Endothelial cell of umbilical vein (primary cell): ENCODE results near the gene CDC25C. TPM values are rescaled to one million over a fixed set of nuclear protein-coding genes. Genes with fewer than 3 reads are reported as not detected.

ENCODE experiments used
- BruUV-seq: library from RNA; stranded (reverse); fragments of 400-500 nt; replicated peaks from 2 replicates; lab custom pipeline; 2021; lab: Mats Ljungman, UMichigan
- CTCF ChIA-PET: fragments of 300-600, 350-600 bp; sonication (Branson Sonifier 250); formaldehyde crosslinking; loops from one replicate; lab custom pipeline; 2021; ENCODE audit warnings: antibody characterized with exemption, inconsistent platforms; lab: Charles Lee
- POLR2A ChIA-PET: fragments of 300-600, 350-600 bp; sonication (Branson Sonifier 250); formaldehyde crosslinking; loops from one replicate; lab custom pipeline; 2021; ENCODE audit warnings: antibody characterized with exemption, inconsistent platforms; lab: Charles Lee
- DNase-seq: peaks from one replicate; pipeline ENCODE4 v3.0.0-alpha.2; 2011; ENCODE audit warnings: low read depth, low spot score
- FAIRE-seq: peaks from 2 replicates; lab custom pipeline; 2011; peaks lifted over from hg19 to GRCh38; lab: Jason Lieb, UNC
- H2AFZ ChIP-seq: 2 replicates; pipeline ENCODE4 v1.6.0; 2012; ENCODE audit warnings: low read depth, low read length, control low read depth, inconsistent platforms
- H3K27ac ChIP-seq: 2 replicates; pipeline ENCODE4 v1.5.1; 2011; ENCODE audit warnings: low read depth, mild to moderate bottlenecking, control low read depth, low read length, moderate library complexity; ENCODE audit not compliant: insufficient read depth
- H3K27me3 ChIP-seq, 2 experiments: 2 replicates each; pipeline versions ENCODE4 v1.6.0 to v1.6.1; 2011; ENCODE audit warnings: low read length in 2 of 2, mixed read lengths in 1 of 2; ENCODE audit not compliant: control insufficient read depth in 2 of 2, insufficient read depth in 2 of 2
- H3K36me3 ChIP-seq, 2 experiments: 2 replicates in 1 of 2; 3 replicates in 1 of 2; pipeline ENCODE4 v1.5.1; 2011; ENCODE audit warnings: low read length in 2 of 2, mild to moderate bottlenecking in 1 of 2, moderate library complexity in 1 of 2; ENCODE audit not compliant: control insufficient read depth in 2 of 2, insufficient read depth in 2 of 2; ENCODE audit errors: extremely low read depth in 1 of 2
- H3K4me1 ChIP-seq: 3 replicates; pipeline ENCODE4 v1.5.1; 2011; ENCODE audit warnings: mild to moderate bottlenecking, low read length; ENCODE audit not compliant: control insufficient read depth, insufficient read depth; ENCODE audit errors: extremely low read depth
- H3K4me2 ChIP-seq: 2 replicates; pipeline ENCODE4 v1.6.1; 2011; ENCODE audit warnings: low read length, control low read depth, mixed read lengths; ENCODE audit not compliant: insufficient read depth
- H3K4me3 ChIP-seq, 3 experiments: fragments of 200-600 bp in 1 of 3; sonication (generic), shearing (Covaris generic) in 1 of 3; replicated peaks in 1 of 3; 2 replicates each; pipeline ENCODE4 v1.5.1; 2011 to 2016; ENCODE audit warnings: control low read depth in 3 of 3, low read length in 3 of 3, mild to moderate bottlenecking in 2 of 3, inconsistent platforms in 1 of 3, low read depth in 1 of 3, moderate library complexity in 1 of 3; ENCODE audit not compliant: insufficient read depth in 1 of 3
- H3K79me2 ChIP-seq: 2 replicates; pipeline ENCODE4 v1.6.0; 2012; ENCODE audit warnings: low read length, inconsistent platforms; ENCODE audit not compliant: control insufficient read depth, insufficient read depth
- H3K9ac ChIP-seq: replicated peaks from 2 replicates; pipeline ENCODE3; 2011; ENCODE audit warnings: low read length, control low read depth; ENCODE audit not compliant: insufficient read depth; ENCODE audit errors: extremely low read depth
- H3K9me1 ChIP-seq: replicated peaks from 3 replicates; pipeline ENCODE4 v1.6.0; 2011; ENCODE audit warnings: mild to moderate bottlenecking, low read length; ENCODE audit not compliant: control insufficient read depth, insufficient read depth; ENCODE audit errors: extremely low read depth
- H3K9me3 ChIP-seq: replicated peaks from 2 replicates; pipeline ENCODE4 v1.5.1; 2012; ENCODE audit warnings: low read length, inconsistent platforms; ENCODE audit not compliant: control insufficient read depth, insufficient read depth
- H4K20me1 ChIP-seq: replicated peaks from 2 replicates; pipeline ENCODE3; 2011; ENCODE audit warnings: mild to moderate bottlenecking, low read length; ENCODE audit not compliant: control insufficient read depth, insufficient read depth; ENCODE audit errors: extremely low read depth
- CTCF ChIP-seq, 2 donors: IDR thresholded peaks; 1 replicate in 1 of 2; 2 replicates in 1 of 2; pipeline ENCODE4 v1.5.1; 2011; ENCODE audit warnings: low read length in 2 of 2, mild to moderate bottlenecking in 2 of 2, moderate library complexity in 2 of 2, control low read depth in 1 of 2, inconsistent platforms in 1 of 2, low read depth in 1 of 2; ENCODE audit not compliant: insufficient read depth in 1 of 2; ENCODE audit errors: extremely low read depth in 1 of 2
- EZH2 ChIP-seq: IDR thresholded peaks from 2 replicates; pipeline ENCODE4 v1.6.1; 2012; ENCODE audit warnings: borderline replicate concordance, low read depth, mild to moderate bottlenecking, moderate library complexity, low read length, inconsistent platforms; ENCODE audit not compliant: severe bottlenecking
- FOS ChIP-seq: IDR thresholded peaks from 2 replicates; pipeline ENCODE4 v1.6.1; 2011; ENCODE audit warnings: mild to moderate bottlenecking, low read length, moderate library complexity, borderline replicate concordance; ENCODE audit not compliant: insufficient read depth
- GATA2 ChIP-seq: IDR thresholded peaks from 2 replicates; pipeline ENCODE4 v1.7.0; 2011; ENCODE audit warnings: low read depth, mild to moderate bottlenecking, moderate library complexity, mixed read lengths, low read length; ENCODE audit not compliant: insufficient read length, insufficient read depth
- JUN ChIP-seq: IDR thresholded peaks from 2 replicates; pipeline ENCODE4 v1.6.1; 2011; ENCODE audit warnings: borderline replicate concordance, low read depth; ENCODE audit not compliant: insufficient read length, insufficient read depth
- MAX ChIP-seq: IDR thresholded peaks from 2 replicates; pipeline ENCODE4 v1.6.1; 2011; ENCODE audit not compliant: insufficient read depth, insufficient read length
- MYC ChIP-seq: IDR thresholded peaks from one replicate; pipeline ENCODE4 v1.6.1; 2011; ENCODE audit warnings: mild to moderate bottlenecking, low read depth, low read length
- POLR2A ChIP-seq: IDR thresholded peaks from 2 replicates; pipeline ENCODE4 v1.6.1; 2012; ENCODE audit warnings: low read depth, mild to moderate bottlenecking, control low read depth, low read length
- POLR2AphosphoS5 ChIP-seq: IDR thresholded peaks from 2 replicates; pipeline ENCODE4 v1.6.1; 2012; ENCODE audit warnings: low read depth, mild to moderate bottlenecking, control low read depth, low read length, moderate library complexity; ENCODE audit not compliant: insufficient read depth
- dilution Hi-C: fragments of 300-500 bp; cut with MboI; formaldehyde crosslinking; loops from one replicate; pipeline ENCODE4 v1.15.0; 2019; ENCODE audit warnings: low sequenced_read_pairs; ENCODE audit not compliant: extremely low pct_ligation_motif_present
- intact Hi-C: fragments of 100-400 bp; cut with micrococcal nuclease; formaldehyde crosslinking; loops from one replicate; pipeline ENCODE4 v1.10.0; 2022
- polyA plus RNA-seq, 4 experiments: library from polyadenylated mRNA; depleted of rRNA in 3 of 4; stranded (reverse) in 3 of 4; unstranded in 1 of 4; fragments of >200 nt; gene quantifications; 2 replicates each; pipeline versions ENCODE4 v1.2.1 to v1.2.3, GENCODE V29; 2011 to 2012; ENCODE audit warnings: missing spikeins in 1 of 4
- total RNA-seq: library from RNA; stranded (reverse); gene quantifications from 2 replicates; pipeline ENCODE4 v1.2.3, GENCODE V29; 2021

Gene CDC25C
- total and polyA plus RNA-seq, 2 donors (not counting 3 experiments of a cell fraction or from before 2014, with no cell fraction given) = 8.1 to 13.6 TPM

GRCh38 chr5:138264183-138264582 is 67.4 kb downstream of the CDC25C start:
- Histone ChIP-seq H3K4me3 (no peak overlapping the region), H3K9me1 (no peaks in the 10 kb centered on the region), H3K4me1 (no peaks in the 10 kb centered on the region), H3K36me3 (no peaks in the 10 kb centered on the region), H3K4me2 (no peak overlapping the region), H3K27me3 (peaks cover 2 to 5% of the 10 kb centered on the region in 2 experiments), H2AFZ (no peak overlapping the region), H3K9me3 (no peaks in the 10 kb centered on the region), H3K9ac (no peak overlapping the region), H4K20me1 (no peaks in the 10 kb centered on the region), H3K79me2 (no peaks in the 10 kb centered on the region), H3K27ac (no peak overlapping the region)
- CTCF ChIA-PET = interaction anchor here (1.1 to 1.9 kb wide), 3 partner anchors 10 to 42 kb away, joined by 3 to 5 read pairs (median 3); partner anchors contain the start of gene GFRA3
- intact Hi-C loops (no loop called here), dilution Hi-C loops (no loop called here)
- DNase-seq = no peak
- POLR2A ChIA-PET = no interaction called here
- TF ChIP-seq EZH2 (no peak), POLR2A (no peak), FOS (no peak), GATA2 (no peak), JUN (no peak), MYC (no peak), CTCF (IDR thresholded peaks at IDR 0.05; ENCODE audit: extremely low read depth in 1 of 2, insufficient read depth in 1 of 2, low read depth in 1 of 2, low read length in 2 of 2) (no peak), POLR2AphosphoS5 (no peak), MAX (no peak)
- no TSS peak for BruUV-seq
- no peak for FAIRE-seq
